Measurements from ENCODE around the gene POLDIP3.

Gene POLDIP3

GRCh38 chr22:42614312-42615091 lies at the start of gene POLDIP3:
POLDIP3 (minus strand) TSS chr22:42614883; CDS start chr22:42614857, 26 bp downstream.
- DNase-seq (ENCODE audit: low spot score), result peak; percentile 99

- peak; percentile 77 for DNase-seq (ENCODE audit: low spot score)
Measured at GRCh38 chr22:42661985-42662831, 47.5 kb upstream of the POLDIP3 start.

DNA sequence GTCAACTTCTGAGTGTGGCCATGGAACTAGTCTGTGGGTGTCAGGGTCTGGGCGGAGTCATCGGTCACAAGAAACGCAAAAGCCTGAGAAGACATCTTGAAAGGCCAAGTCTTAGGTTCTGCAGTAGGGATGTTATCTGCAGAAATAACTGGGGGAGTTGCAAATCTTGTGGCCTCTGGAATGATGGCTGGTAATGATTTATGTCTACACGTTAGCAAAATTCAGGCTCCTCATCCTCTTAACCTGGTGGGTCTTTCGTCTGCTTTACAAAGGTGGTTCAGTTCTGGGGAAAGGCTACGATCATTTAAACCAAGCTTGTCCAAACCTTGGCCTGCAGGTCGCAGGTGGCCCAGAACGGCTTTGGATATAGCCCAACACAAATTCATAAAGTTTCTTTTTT lies 41.9 kb upstream of the POLDIP3 start:
- DNase-seq (ENCODE audit: low spot score), result no peak

DNA sequence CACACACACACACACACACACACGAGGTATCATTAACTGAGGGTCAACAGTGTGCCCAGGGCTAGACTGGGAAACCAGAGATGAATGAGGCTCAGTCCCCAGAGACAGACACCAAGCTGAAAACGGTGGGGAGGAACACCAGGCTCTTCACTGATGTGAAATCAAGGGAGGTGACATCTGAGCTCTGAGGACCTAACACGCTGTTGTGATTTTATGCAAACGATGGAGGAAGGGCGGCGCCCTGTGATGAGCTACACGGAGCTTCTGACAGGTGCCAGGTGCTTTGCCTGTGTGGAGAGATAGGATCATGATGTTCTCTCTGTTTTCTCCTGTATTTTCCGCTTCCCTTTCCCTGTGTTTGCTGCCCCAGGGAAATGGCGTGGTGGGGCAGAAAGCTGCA lies 41.0 kb upstream of the POLDIP3 start:
- no peak for DNase-seq (ENCODE audit: low spot score)

DNA sequence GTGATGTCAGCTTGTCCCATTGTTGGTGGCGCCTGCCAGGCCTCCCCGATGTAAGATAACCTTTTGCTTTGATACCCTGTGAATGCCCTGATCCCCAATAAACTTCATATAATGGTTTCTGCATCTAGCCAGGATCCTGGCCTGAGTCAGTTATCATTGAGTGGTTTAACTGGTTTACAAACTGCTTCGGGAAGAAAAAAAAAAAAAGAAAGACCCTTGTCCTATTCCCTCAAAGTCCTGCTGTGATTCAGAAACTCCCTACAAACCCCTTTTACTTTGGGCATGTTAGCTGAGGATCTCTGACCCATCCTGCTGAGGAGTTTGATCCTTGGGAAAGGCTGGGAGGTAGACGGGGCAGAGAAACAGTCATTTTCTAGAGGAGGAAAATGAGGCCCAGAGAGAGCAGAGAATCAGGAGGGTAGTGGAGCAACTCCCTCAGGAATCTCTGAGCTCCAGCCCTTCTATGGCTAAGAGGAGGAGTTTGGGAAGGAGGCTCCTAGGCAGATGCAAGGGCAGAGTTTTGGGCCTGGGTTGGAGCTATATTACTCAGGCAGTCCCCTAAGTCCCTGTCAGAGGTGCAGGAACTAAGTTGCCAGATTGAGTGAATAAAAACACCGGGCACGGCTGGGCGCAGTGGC lies 39.9 kb upstream of the POLDIP3 start:
- DNase-seq (ENCODE audit: low spot score), result no peak

DNA sequence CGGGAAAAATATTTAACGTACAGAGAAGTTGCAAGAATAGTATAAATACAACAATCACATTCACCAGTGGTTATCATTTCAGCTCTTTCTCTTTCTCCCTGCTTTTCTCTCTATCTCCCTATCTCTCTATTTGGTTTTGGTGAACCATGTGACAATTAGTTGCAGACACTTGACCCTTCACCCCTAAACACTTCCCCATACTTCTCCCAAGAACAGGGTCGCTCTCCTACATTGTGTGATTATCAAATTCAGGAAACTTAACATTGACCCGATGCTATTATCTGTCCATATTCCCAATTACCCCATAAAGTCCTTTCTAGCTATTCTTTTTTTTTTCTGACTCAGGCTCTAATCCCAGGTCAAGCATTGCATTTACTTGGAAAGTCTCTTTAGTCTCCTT lies 39.3 kb upstream of the POLDIP3 start:
- DNase-seq (ENCODE audit: low spot score), result no peak

- DNase-seq (ENCODE audit: low spot score), result no peak
Measured at GRCh38 chr22:42651134-42651533, 36.5 kb upstream of the POLDIP3 start.

DNA sequence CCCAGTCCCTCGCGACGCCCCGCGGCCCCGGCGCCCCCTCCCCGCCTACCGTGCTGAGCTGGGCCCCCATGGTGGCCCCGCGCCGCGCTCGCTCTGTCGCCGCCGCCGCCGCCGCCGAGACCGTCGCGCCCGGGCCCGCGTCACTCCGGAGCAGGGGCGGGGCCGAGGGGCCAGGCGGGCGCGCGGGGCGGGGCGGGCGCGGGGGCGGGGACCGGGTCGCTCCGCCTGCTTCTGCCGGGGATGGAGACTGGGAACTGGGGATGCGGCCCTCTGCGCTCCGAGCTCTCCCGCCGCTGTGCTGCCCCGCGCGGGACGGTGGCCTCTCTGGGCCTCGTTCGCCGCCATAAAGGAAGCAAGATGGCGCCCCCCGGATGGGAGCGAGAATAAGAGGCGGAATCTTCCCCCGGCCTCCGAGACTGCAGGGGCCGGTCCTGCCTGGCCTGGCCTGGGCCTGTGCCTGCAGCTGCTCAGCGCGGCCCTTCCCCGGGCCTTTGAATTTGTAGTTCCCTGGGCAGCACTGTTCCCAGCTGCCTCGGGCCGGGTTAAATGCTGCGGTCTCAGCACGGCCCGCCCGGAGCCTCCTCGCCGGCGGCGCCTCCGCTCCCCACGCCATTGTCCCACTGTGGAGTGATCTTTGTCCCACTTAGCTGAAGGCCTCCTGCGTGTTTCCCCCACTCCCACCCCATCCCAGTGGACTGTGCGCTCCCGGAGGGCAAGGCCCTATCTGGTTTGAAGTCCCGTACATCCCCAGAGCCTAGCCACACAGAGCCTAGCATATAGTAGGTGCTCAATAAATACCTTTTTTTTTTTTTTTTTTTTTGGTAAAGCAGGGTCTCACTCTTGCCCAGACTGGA lies 34.8 kb upstream of the POLDIP3 start, which contains the start of gene CYB5R3:
CYB5R3 (minus strand) TSS at position 147 of the 854 bp plus-strand sequence; CDS start at position 70, 77 bp downstream.
- peak; percentile 73 for DNase-seq (ENCODE audit: low spot score)

- DNase-seq (ENCODE audit: low spot score), result peak; percentile 22
Measured at GRCh38 chr22:42648368-42649245, 33.9 kb upstream of the POLDIP3 start.

GRCh38 chr22:42648017-42648367 lies 33.3 kb upstream of the POLDIP3 start:
- no peak for DNase-seq (ENCODE audit: low spot score)

- no peak for DNase-seq (ENCODE audit: low spot score)
Measured at GRCh38 chr22:42646569-42647525, 32.2 kb upstream of the POLDIP3 start.

- DNase-seq (ENCODE audit: low spot score), result no peak
Measured at GRCh38 chr22:42645938-42646568, 31.4 kb upstream of the POLDIP3 start.

DNA sequence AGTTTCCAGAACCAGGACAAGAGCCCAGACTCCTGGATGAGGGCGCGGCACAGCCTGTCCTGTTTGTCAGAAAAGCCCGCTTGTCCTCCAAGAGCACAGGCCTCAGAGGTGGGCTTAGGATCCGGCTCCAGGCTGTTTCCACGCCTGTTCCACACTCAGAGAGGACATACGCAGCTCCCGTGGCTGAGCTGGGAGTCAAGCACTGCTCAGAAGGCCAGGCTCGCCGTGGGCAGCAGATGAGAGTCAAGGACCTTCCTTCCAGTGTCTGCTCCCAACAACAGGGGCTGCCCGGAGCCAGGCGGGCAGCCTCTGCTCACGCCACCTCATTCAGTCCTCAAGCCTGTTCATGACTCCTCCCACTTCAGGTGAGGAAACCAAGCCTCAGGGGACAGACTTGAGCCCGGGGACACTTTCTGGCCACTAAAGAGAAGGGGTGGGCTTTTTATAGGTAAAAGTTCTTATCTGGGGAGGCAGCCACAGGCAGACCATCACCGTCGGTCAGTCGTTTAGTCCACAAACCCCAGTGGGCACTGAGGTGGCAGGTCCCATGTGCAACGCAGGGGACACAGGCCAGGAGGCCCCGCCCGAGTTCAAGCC lies 30.8 kb upstream of the POLDIP3 start:
- no peak for DNase-seq (ENCODE audit: low spot score)

GRCh38 chr22:42644422-42645340 lies 30.0 kb upstream of the POLDIP3 start:
- DNase-seq (ENCODE audit: low spot score), result no peak

DNA sequence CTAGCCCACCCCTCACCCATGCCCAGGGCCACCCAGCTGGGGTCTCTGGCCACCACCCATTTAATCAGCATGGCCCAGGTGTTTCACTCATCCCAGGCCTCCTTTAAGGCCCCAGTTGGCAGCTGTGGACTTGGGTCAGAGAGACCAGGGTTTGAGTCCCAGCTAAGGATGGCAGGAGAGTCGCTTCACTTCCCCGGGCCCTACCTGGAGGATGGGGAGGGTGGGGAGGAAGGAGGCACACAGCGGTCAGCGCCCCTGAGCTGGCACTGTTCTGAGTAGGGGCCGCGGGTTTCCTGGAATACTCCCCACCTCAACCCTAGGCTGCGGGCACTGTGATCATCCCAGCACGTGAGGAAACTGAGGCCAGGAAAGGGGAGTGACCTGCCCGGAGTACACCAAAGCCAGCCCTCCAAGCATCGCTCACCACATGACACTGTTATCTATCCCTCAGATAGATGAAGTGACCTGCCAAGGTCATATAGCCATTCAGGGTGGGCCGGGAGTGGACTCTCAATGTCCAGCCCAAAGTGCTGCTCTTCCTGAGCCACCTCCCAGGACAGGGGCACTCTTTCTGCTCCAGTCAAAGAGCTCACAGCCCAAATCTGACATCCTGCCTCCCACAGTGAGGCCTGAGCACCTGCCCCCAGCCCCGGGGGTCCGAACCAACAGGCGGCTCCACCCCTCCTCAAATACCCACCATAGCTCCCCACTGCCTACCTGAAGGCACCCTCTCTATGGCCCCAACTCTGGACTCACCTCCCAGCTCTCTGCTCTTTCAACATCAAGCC lies 29.1 kb upstream of the POLDIP3 start:
- DNase-seq (ENCODE audit: low spot score), result no peak

GRCh38 chr22:42642806-42643633 lies 28.3 kb upstream of the POLDIP3 start:
- no peak for DNase-seq (ENCODE audit: low spot score)

Measured in activated CD4-positive, alpha-beta T cell treated with anti-CD3 and anti-CD28 coated beads, Interleukin-2, Interleukin-4, amounts not matched to agents 100 ng/mL and 50 ng/mL, durations not matched to agents 16 hours and 8 hours (primary cell).